D721Med (cell line): ENCODE results near the gene MAP4K4.

Source experiments
- DNase-seq: peaks from one replicate; pipeline ENCODE4 v3.0.0; 2011; ENCODE audit warnings: low spot score; ENCODE audit not compliant: insufficient read length
- FAIRE-seq: peaks from 2 replicates; lab custom pipeline; 2011; peaks lifted over from hg19 to GRCh38; lab: Jason Lieb, UNC
- CTCF ChIP-seq: IDR thresholded peaks from 2 replicates; pipeline ENCODE4 v1.5.1; 2012; ENCODE audit warnings: mild to moderate bottlenecking, control low read depth; ENCODE audit not compliant: insufficient read depth; ENCODE audit errors: missing control alignments

Gene MAP4K4

GRCh38 chr2:101892377-101892776 is 194.9 kb downstream of the MAP4K4 start:
- no peak for TF ChIP-seq CTCF
- no peak for FAIRE-seq
- DNase-seq: no peak

GRCh38 chr2:101893681-101894381 is 196.3 kb downstream of the MAP4K4 start:
- FAIRE-seq (no peak), DNase-seq (no peak)
- TF ChIP-seq CTCF: no peak

- DNase-seq: no peak
- no peak for TF ChIP-seq CTCF
- FAIRE-seq: no peak
Measured at GRCh38 chr2:101895039-101895438, 197.5 kb downstream of the MAP4K4 start.

- no peak for TF ChIP-seq CTCF
- DNase-seq (no peak), FAIRE-seq (no peak)
Measured at GRCh38 chr2:101895819-101896322, 198.4 kb downstream of the MAP4K4 start.

- DNase-seq (no peak), FAIRE-seq (no peak)
- TF ChIP-seq CTCF: no peak
Measured at GRCh38 chr2:101897301-101897700, 199.8 kb downstream of the MAP4K4 start.

GRCh38 chr2:101899265-101899664 is 201.8 kb downstream of the MAP4K4 start:
- no peak for FAIRE-seq

More at GRCh38 chr2:101899265-101899664, 201.8 kb downstream of the MAP4K4 start:
- TF ChIP-seq CTCF: no peak
- DNase-seq: no peak
